HepG2 (cell line): Measurements from ENCODE around the gene MYCBPAP. TPM values are rescaled to one million over a fixed set of nuclear protein-coding genes. Genes with fewer than 3 reads are reported as not detected.

Source experiments
- ATAC-seq: fragments of 200-7000 bp; cut with Tn5 transposase; 3 replicates; pipeline ENCODE4 v1.9.1; 2020; ENCODE audit warnings: mild to moderate bottlenecking, moderate library complexity
- BruUV-seq: library from RNA; stranded (reverse); fragments of 400-500 nt; replicated peaks from 2 replicates; lab custom pipeline; 2021; lab: Mats Ljungman, UMichigan
- CTCF ChIA-PET: fragments of 300-600 bp; formaldehyde crosslinking; extraction: SDS; loops from one replicate; lab custom pipeline; 2021; ENCODE audit warnings: low total read pairs, inconsistent platforms, low intra/inter-chr PET ratio; lab: Yijun Ruan, JAX
- POLR2A ChIA-PET: fragments of 350-600 bp; sonication (Branson Sonifier 250); formaldehyde crosslinking; loops from one replicate; lab custom pipeline; 2020; ENCODE audit warnings: antibody characterized with exemption, inconsistent platforms; lab: Yijun Ruan, JAX
- DNase-seq: peaks from one replicate; pipeline ENCODE4 v3.0.0-alpha.2; 2015; ENCODE audit warnings: low spot score
- FAIRE-seq: peaks from 3 replicates; lab custom pipeline; 2011; peaks lifted over from hg19 to GRCh38; lab: Jason Lieb, UNC
- H2AFZ ChIP-seq: one replicate; pipeline ENCODE4 v1.6.1; 2011; ENCODE audit warnings: low read length, inconsistent platforms
- H3K27ac ChIP-seq: fragments of 300-600 bp; 3 replicates; pipeline ENCODE4 v1.8.0; 2011; ENCODE audit warnings: mixed run types, mild to moderate bottlenecking, mixed read lengths, low read length, inconsistent platforms; ENCODE audit not compliant: insufficient read depth; ENCODE audit errors: extremely low read length
- H3K27me3 ChIP-seq, 2 experiments: fragments of 200-600 bp in 1 of 2; 2 replicates in 1 of 2; 3 replicates in 1 of 2; pipeline versions ENCODE4 v1.6.0 to v1.8.0; 2011; ENCODE audit warnings: low read length in 2 of 2, mild to moderate bottlenecking in 2 of 2, moderate library complexity in 2 of 2, inconsistent platforms in 1 of 2; ENCODE audit not compliant: insufficient read depth in 2 of 2, control insufficient read depth in 1 of 2
- H3K36me3 ChIP-seq, 2 experiments: fragments of 200-600 bp in 1 of 2; replicated peaks in 1 of 2; 2 replicates in 1 of 2; 3 replicates in 1 of 2; pipeline versions ENCODE4 v1.5.1 to v1.8.0; 2011; ENCODE audit warnings: low read length in 2 of 2, inconsistent platforms in 1 of 2; ENCODE audit not compliant: insufficient read depth in 2 of 2, control insufficient read depth in 1 of 2
- H3K4me1 ChIP-seq: 2 replicates; pipeline ENCODE4 v1.5.1; 2012; ENCODE audit warnings: low read length, inconsistent platforms; ENCODE audit not compliant: insufficient read depth
- H3K4me2 ChIP-seq: 2 replicates; pipeline ENCODE4 v1.6.0; 2011; ENCODE audit warnings: low read depth, low read length, inconsistent platforms
- H3K4me3 ChIP-seq, 3 experiments: fragments of 200-600 bp in 1 of 3; sonication (generic), shearing (Covaris generic) in 1 of 3; replicated peaks in 1 of 3; 2 replicates each; pipeline ENCODE4 v1.5.1; 2011 to 2016; ENCODE audit warnings: low read length in 3 of 3, inconsistent platforms in 2 of 3, low read depth in 2 of 3, mild to moderate bottlenecking in 2 of 3, control low read depth in 1 of 3, mixed read lengths in 1 of 3; ENCODE audit not compliant: insufficient read depth in 1 of 3
- H3K79me2 ChIP-seq: one replicate; pipeline ENCODE4 v1.6.1; 2011; ENCODE audit warnings: low read length, inconsistent platforms; ENCODE audit not compliant: insufficient read depth
- H3K9ac ChIP-seq: 2 replicates; pipeline ENCODE4 v1.6.0; 2011; ENCODE audit warnings: mild to moderate bottlenecking, low read depth, low read length, inconsistent platforms; ENCODE audit not compliant: insufficient read depth
- H3K9me3 ChIP-seq: 2 replicates; pipeline ENCODE4 v1.5.1; 2012; ENCODE audit warnings: mild to moderate bottlenecking, low read length
- H4K20me1 ChIP-seq: 2 replicates; pipeline ENCODE4 v1.6.0; 2011; ENCODE audit warnings: inconsistent platforms, mild to moderate bottlenecking, low read length, moderate library complexity; ENCODE audit not compliant: insufficient read depth
- FIP1L1 ChIP-seq: fragments of 200-400 bp; formaldehyde crosslinking; IDR thresholded peaks from 2 replicates; pipeline ENCODE4 v1.6.1; 2018; ENCODE audit warnings: low read depth, mild to moderate bottlenecking, low read length, moderate library complexity, borderline replicate concordance; ENCODE audit not compliant: insufficient read depth
- KDM1A ChIP-seq: IDR thresholded peaks from 2 replicates; pipeline ENCODE4 v1.6.1; 2016; ENCODE audit warnings: missing compliant biosample characterization
- LRRFIP1 ChIP-seq: sonication (generic); formaldehyde crosslinking; conservative IDR thresholded peaks from 2 replicates; pipeline ENCODE4 v1.4.0; 2020; ENCODE audit warnings: missing genetic modification reagents
- NONO ChIP-seq, 2 experiments: fragments of 450-650 bp in 1 of 2; sonication (generic) in 1 of 2; formaldehyde crosslinking in 1 of 2; IDR thresholded peaks in 1 of 2; conservative IDR thresholded peaks in 1 of 2; 2 replicates each; pipeline versions ENCODE4 v1.6.1 to v1.8.0; 2017 to 2022; ENCODE audit warnings: mild to moderate bottlenecking in 1 of 2, missing genetic modification reagents in 1 of 2, moderate library complexity in 1 of 2
- NR2F2 ChIP-seq: IDR thresholded peaks from 2 replicates; pipeline ENCODE4 v1.6.1; 2012; ENCODE audit warnings: low read depth, inconsistent platforms, borderline replicate concordance
- PHF21A ChIP-seq: sonication (generic); formaldehyde crosslinking; IDR thresholded peaks from 2 replicates; pipeline ENCODE4 v1.5.0; 2020; ENCODE audit warnings: mild to moderate bottlenecking, missing genetic modification reagents
- SIN3A ChIP-seq: IDR thresholded peaks from 2 replicates; pipeline ENCODE4 v1.6.1; 2011; ENCODE audit warnings: low read depth, mild to moderate bottlenecking, control low read depth, low read length, borderline replicate concordance
- SMYD3 ChIP-seq: sonication (generic); formaldehyde crosslinking; IDR thresholded peaks from 2 replicates; pipeline ENCODE4 v1.8.1; 2023; ENCODE audit warnings: mild to moderate bottlenecking, missing genetic modification reagents
- SRSF9 ChIP-seq: fragments of 200-400 bp; formaldehyde crosslinking; IDR thresholded peaks from 2 replicates; pipeline ENCODE4 v1.6.1; 2018; ENCODE audit warnings: borderline replicate concordance, mild to moderate bottlenecking, low read depth, low read length; ENCODE audit not compliant: insufficient read depth, poor library complexity, severe bottlenecking
- ZBTB25 ChIP-seq: IDR thresholded peaks from 2 replicates; pipeline ENCODE4 v1.6.1; 2018; ENCODE audit warnings: missing genetic modification reagents
- ZNF468 ChIP-seq: sonication (generic); formaldehyde crosslinking; IDR thresholded peaks from 2 replicates; pipeline ENCODE4 v1.8.0; 2022; ENCODE audit warnings: mild to moderate bottlenecking, moderate library complexity, missing genetic modification reagents
- ZNF557 ChIP-seq: sonication (generic); formaldehyde crosslinking; IDR thresholded peaks from 2 replicates; pipeline ENCODE4 v1.4.0; 2020; ENCODE audit warnings: missing genetic modification reagents
- WGBS: methylation state at CpG from one replicate; pipeline ENCODE4 v1.1.6; 2017; ENCODE audit warnings: low lambda C conversion rate; 5-methylcytosine and 5-hydroxymethylcytosine counted together
- in situ Hi-C: cut with HindIII; loops from 2 replicates; pipeline ENCODE4 v1.10.0; 2017; ENCODE audit warnings: low pct_unique_long_range_greater_than_20kb; ENCODE audit not compliant: extremely low pct_ligation_motif_present
- intact Hi-C: fragments of 100-400 bp; cut with micrococcal nuclease; formaldehyde crosslinking; loops from one replicate; pipeline ENCODE4 v1.10.0; 2022; ENCODE audit not compliant: unreplicated experiment
- polyA plus RNA-seq, 8 experiments: library from polyadenylated mRNA; depleted of rRNA in 3 of 8; stranded (reverse) in 7 of 8; unstranded in 1 of 8; fragments of >200 nt; fragmentation: Illumina TruSeq in 4 of 8; extraction: Trizol in 4 of 8; gene quantifications; 2 replicates each; pipeline versions ENCODE4 v1.2.1 to v1.2.3, GENCODE V29; 2011 to 2016; ENCODE audit warnings: low read depth in 4 of 8, missing spikeins in 1 of 8, mixed read lengths in 1 of 8; ENCODE audit not compliant: insufficient read depth in 1 of 8
- total RNA-seq, 5 experiments: library from RNA; depleted of rRNA; stranded (reverse); fragments of >200 nt; fragmentation: Illumina TruSeq; extraction: Trizol; gene quantifications; 2 replicates each; pipeline ENCODE4 v1.2.3, GENCODE V29; 2016; ENCODE audit warnings: low read depth in 1 of 5

The MYCBPAP gene
- total and polyA plus RNA-seq, 2 of the 13 experiments (the other 11 are each of a cell fraction or from before 2014, with no cell fraction given) = 0.22 to 0.24 TPM

GRCh38 chr17:50541716-50542688 lies 33.8 kb downstream of the MYCBPAP start (continued):
- TF ChIP-seq ZBTB25 (CRISPR knock-in tag) (peak; percentile 13; the same call in 1 of the 2 replicates), KDM1A (CRISPR knock-in tag) (no peak), ZNF468 (CRISPR knock-in tag) (peak; percentile 87; the same call in 1 of the 2 replicates)

- DNase-seq (peak; percentile 99), FAIRE-seq (peak; percentile 99), ATAC-seq (peak; percentile 71)
- CTCF ChIA-PET = no interaction called here
- in situ Hi-C loops (loop anchor here (10.0 kb wide), 1 partner anchor 412 kb away; no protein-coding TSS in a partner anchor), intact Hi-C loops (loop anchor here (1.0 to 10.0 kb wide), 2 partner anchors 61 to 412 kb away; no protein-coding TSS in a partner anchor)
- Histone ChIP-seq H2AFZ (peak overlapping the region; percentile 33), H3K27ac (peak overlapping the region; percentile 97), H3K4me2 (peak overlapping the region; percentile 97), H3K4me3 (peak overlapping the region; percentile 73 to 87 (median 78)), H3K27me3 (no peaks in the 10 kb centered on the region; a peak in 1 of 5 replicates), H3K9me3 (no peaks in the 10 kb centered on the region), H3K36me3 (no peaks in the 10 kb centered on the region), H3K9ac (peak overlapping the region; percentile 95), H4K20me1 (no peaks in the 10 kb centered on the region), H3K79me2 (peaks cover 3% of the 10 kb centered on the region), H3K4me1 (peaks cover 77% of the 10 kb centered on the region)
- 4% methylated on average over 15 of the region's 16 CpGs for WGBS
- BruUV-seq = no TSS peak
- POLR2A ChIA-PET = interaction anchor here (0.5 to 4.2 kb wide), 44 partner anchors 7 to 401 kb away, joined by 3 to 79 read pairs (median 4); partner anchors contain the start of genes CACNA1G, EPN3, LUC7L3 and TOB1
- TF ChIP-seq NR2F2 = peak; percentile 36; the same call in 1 of the 2 replicates
- no peak for TF ChIP-seq SRSF9
- no peak; the same call in 1 of the 2 replicates for TF ChIP-seq SIN3A
- TF ChIP-seq FIP1L1 = no peak
- TF ChIP-seq PHF21A (CRISPR knock-in tag) = peak; percentile 97
- TF ChIP-seq LRRFIP1 (CRISPR knock-in tag) = no peak
- no peak for TF ChIP-seq ZNF557 (CRISPR knock-in tag)
- TF ChIP-seq NONO (IDR thresholded peaks at IDR 0.05) = no peak
- TF ChIP-seq NONO (CRISPR knock-in tag; conservative IDR thresholded peaks at IDR 0.05) = peak; percentile 78
- TF ChIP-seq SMYD3 (CRISPR knock-in tag) = peak; percentile 61; the same call in 1 of the 2 replicates
These were observed 34.8 kb downstream of the MYCBPAP start for GRCh38 chr17:50542795-50543774.
